Endothelial cell of umbilical vein (primary cell): ENCODE measurements around the gene FGF2. TPM values are rescaled to one million over a fixed set of nuclear protein-coding genes. Genes with fewer than 3 reads are reported as not detected.

Experiments used
- BruUV-seq: library from RNA; stranded (reverse); fragments of 400-500 nt; replicated peaks from 2 replicates; lab custom pipeline; 2021; lab: Mats Ljungman, UMichigan
- CTCF ChIA-PET: fragments of 300-600, 350-600 bp; sonication (Branson Sonifier 250); formaldehyde crosslinking; loops from one replicate; lab custom pipeline; 2021; ENCODE audit warnings: antibody characterized with exemption, inconsistent platforms; lab: Charles Lee
- POLR2A ChIA-PET: fragments of 300-600, 350-600 bp; sonication (Branson Sonifier 250); formaldehyde crosslinking; loops from one replicate; lab custom pipeline; 2021; ENCODE audit warnings: antibody characterized with exemption, inconsistent platforms; lab: Charles Lee
- DNase-seq: peaks from one replicate; pipeline ENCODE4 v3.0.0-alpha.2; 2011; ENCODE audit warnings: low read depth, low spot score
- FAIRE-seq: peaks from 2 replicates; lab custom pipeline; 2011; peaks lifted over from hg19 to GRCh38; lab: Jason Lieb, UNC
- H2AFZ ChIP-seq: 2 replicates; pipeline ENCODE4 v1.6.0; 2012; ENCODE audit warnings: low read depth, low read length, control low read depth, inconsistent platforms
- H3K27ac ChIP-seq: 2 replicates; pipeline ENCODE4 v1.5.1; 2011; ENCODE audit warnings: low read depth, mild to moderate bottlenecking, control low read depth, low read length, moderate library complexity; ENCODE audit not compliant: insufficient read depth
- H3K27me3 ChIP-seq, 2 experiments: 2 replicates each; pipeline versions ENCODE4 v1.6.0 to v1.6.1; 2011; ENCODE audit warnings: low read length in 2 of 2, mixed read lengths in 1 of 2; ENCODE audit not compliant: control insufficient read depth in 2 of 2, insufficient read depth in 2 of 2
- H3K36me3 ChIP-seq, 2 experiments: 2 replicates in 1 of 2; 3 replicates in 1 of 2; pipeline ENCODE4 v1.5.1; 2011; ENCODE audit warnings: low read length in 2 of 2, mild to moderate bottlenecking in 1 of 2, moderate library complexity in 1 of 2; ENCODE audit not compliant: control insufficient read depth in 2 of 2, insufficient read depth in 2 of 2; ENCODE audit errors: extremely low read depth in 1 of 2
- H3K4me1 ChIP-seq: 3 replicates; pipeline ENCODE4 v1.5.1; 2011; ENCODE audit warnings: mild to moderate bottlenecking, low read length; ENCODE audit not compliant: control insufficient read depth, insufficient read depth; ENCODE audit errors: extremely low read depth
- H3K4me2 ChIP-seq: 2 replicates; pipeline ENCODE4 v1.6.1; 2011; ENCODE audit warnings: low read length, control low read depth, mixed read lengths; ENCODE audit not compliant: insufficient read depth
- H3K4me3 ChIP-seq, 3 experiments: fragments of 200-600 bp in 1 of 3; sonication (generic), shearing (Covaris generic) in 1 of 3; replicated peaks in 1 of 3; 2 replicates each; pipeline ENCODE4 v1.5.1; 2011 to 2016; ENCODE audit warnings: control low read depth in 3 of 3, low read length in 3 of 3, mild to moderate bottlenecking in 2 of 3, inconsistent platforms in 1 of 3, low read depth in 1 of 3, moderate library complexity in 1 of 3; ENCODE audit not compliant: insufficient read depth in 1 of 3
- H3K79me2 ChIP-seq: 2 replicates; pipeline ENCODE4 v1.6.0; 2012; ENCODE audit warnings: low read length, inconsistent platforms; ENCODE audit not compliant: control insufficient read depth, insufficient read depth
- H3K9ac ChIP-seq: replicated peaks from 2 replicates; pipeline ENCODE3; 2011; ENCODE audit warnings: low read length, control low read depth; ENCODE audit not compliant: insufficient read depth; ENCODE audit errors: extremely low read depth
- H3K9me1 ChIP-seq: replicated peaks from 3 replicates; pipeline ENCODE4 v1.6.0; 2011; ENCODE audit warnings: mild to moderate bottlenecking, low read length; ENCODE audit not compliant: control insufficient read depth, insufficient read depth; ENCODE audit errors: extremely low read depth
- H3K9me3 ChIP-seq: replicated peaks from 2 replicates; pipeline ENCODE4 v1.5.1; 2012; ENCODE audit warnings: low read length, inconsistent platforms; ENCODE audit not compliant: control insufficient read depth, insufficient read depth
- H4K20me1 ChIP-seq: replicated peaks from 2 replicates; pipeline ENCODE3; 2011; ENCODE audit warnings: mild to moderate bottlenecking, low read length; ENCODE audit not compliant: control insufficient read depth, insufficient read depth; ENCODE audit errors: extremely low read depth
- EZH2 ChIP-seq: IDR thresholded peaks from 2 replicates; pipeline ENCODE4 v1.6.1; 2012; ENCODE audit warnings: borderline replicate concordance, low read depth, mild to moderate bottlenecking, moderate library complexity, low read length, inconsistent platforms; ENCODE audit not compliant: severe bottlenecking
- FOS ChIP-seq: IDR thresholded peaks from 2 replicates; pipeline ENCODE4 v1.6.1; 2011; ENCODE audit warnings: mild to moderate bottlenecking, low read length, moderate library complexity, borderline replicate concordance; ENCODE audit not compliant: insufficient read depth
- GATA2 ChIP-seq: IDR thresholded peaks from 2 replicates; pipeline ENCODE4 v1.7.0; 2011; ENCODE audit warnings: low read depth, mild to moderate bottlenecking, moderate library complexity, mixed read lengths, low read length; ENCODE audit not compliant: insufficient read length, insufficient read depth
- JUN ChIP-seq: IDR thresholded peaks from 2 replicates; pipeline ENCODE4 v1.6.1; 2011; ENCODE audit warnings: borderline replicate concordance, low read depth; ENCODE audit not compliant: insufficient read length, insufficient read depth
- MAX ChIP-seq: IDR thresholded peaks from 2 replicates; pipeline ENCODE4 v1.6.1; 2011; ENCODE audit not compliant: insufficient read depth, insufficient read length
- MYC ChIP-seq: IDR thresholded peaks from one replicate; pipeline ENCODE4 v1.6.1; 2011; ENCODE audit warnings: mild to moderate bottlenecking, low read depth, low read length
- POLR2A ChIP-seq: IDR thresholded peaks from 2 replicates; pipeline ENCODE4 v1.6.1; 2012; ENCODE audit warnings: low read depth, mild to moderate bottlenecking, control low read depth, low read length
- POLR2AphosphoS5 ChIP-seq: IDR thresholded peaks from 2 replicates; pipeline ENCODE4 v1.6.1; 2012; ENCODE audit warnings: low read depth, mild to moderate bottlenecking, control low read depth, low read length, moderate library complexity; ENCODE audit not compliant: insufficient read depth
- dilution Hi-C: fragments of 300-500 bp; cut with MboI; formaldehyde crosslinking; loops from one replicate; pipeline ENCODE4 v1.15.0; 2019; ENCODE audit warnings: low sequenced_read_pairs; ENCODE audit not compliant: extremely low pct_ligation_motif_present
- intact Hi-C: fragments of 100-400 bp; cut with micrococcal nuclease; formaldehyde crosslinking; loops from one replicate; pipeline ENCODE4 v1.10.0; 2022
- polyA plus RNA-seq, 4 experiments: library from polyadenylated mRNA; depleted of rRNA in 3 of 4; stranded (reverse) in 3 of 4; unstranded in 1 of 4; fragments of >200 nt; gene quantifications; 2 replicates each; pipeline versions ENCODE4 v1.2.1 to v1.2.3, GENCODE V29; 2011 to 2012; ENCODE audit warnings: missing spikeins in 1 of 4
- total RNA-seq: library from RNA; stranded (reverse); gene quantifications from 2 replicates; pipeline ENCODE4 v1.2.3, GENCODE V29; 2021
- TF ChIP-seq, protein P1 (sequence below), 2 donors: IDR thresholded peaks; 1 replicate in 1 of 2; 2 replicates in 1 of 2; pipeline ENCODE4 v1.5.1; 2011; ENCODE audit warnings: low read length in 2 of 2, mild to moderate bottlenecking in 2 of 2, moderate library complexity in 2 of 2, control low read depth in 1 of 2, inconsistent platforms in 1 of 2, low read depth in 1 of 2; ENCODE audit not compliant: insufficient read depth in 1 of 2; ENCODE audit errors: extremely low read depth in 1 of 2

Gene FGF2
- total and polyA plus RNA-seq, 2 donors (not counting 3 experiments of a cell fraction or from before 2014, with no cell fraction given): 4.6 to 23.9 TPM

- H3K79me2 ChIP-seq: peaks cover 19% of the 10 kb centered on the region
- BruUV-seq: no TSS peak
- TF ChIP-seq GATA2 (no peak), EZH2 (no peak), JUN (no peak), MAX (no peak), MYC (no peak), FOS (no peak), POLR2A (no peak), POLR2AphosphoS5 (no peak)
- TF ChIP-seq, protein P1, sequence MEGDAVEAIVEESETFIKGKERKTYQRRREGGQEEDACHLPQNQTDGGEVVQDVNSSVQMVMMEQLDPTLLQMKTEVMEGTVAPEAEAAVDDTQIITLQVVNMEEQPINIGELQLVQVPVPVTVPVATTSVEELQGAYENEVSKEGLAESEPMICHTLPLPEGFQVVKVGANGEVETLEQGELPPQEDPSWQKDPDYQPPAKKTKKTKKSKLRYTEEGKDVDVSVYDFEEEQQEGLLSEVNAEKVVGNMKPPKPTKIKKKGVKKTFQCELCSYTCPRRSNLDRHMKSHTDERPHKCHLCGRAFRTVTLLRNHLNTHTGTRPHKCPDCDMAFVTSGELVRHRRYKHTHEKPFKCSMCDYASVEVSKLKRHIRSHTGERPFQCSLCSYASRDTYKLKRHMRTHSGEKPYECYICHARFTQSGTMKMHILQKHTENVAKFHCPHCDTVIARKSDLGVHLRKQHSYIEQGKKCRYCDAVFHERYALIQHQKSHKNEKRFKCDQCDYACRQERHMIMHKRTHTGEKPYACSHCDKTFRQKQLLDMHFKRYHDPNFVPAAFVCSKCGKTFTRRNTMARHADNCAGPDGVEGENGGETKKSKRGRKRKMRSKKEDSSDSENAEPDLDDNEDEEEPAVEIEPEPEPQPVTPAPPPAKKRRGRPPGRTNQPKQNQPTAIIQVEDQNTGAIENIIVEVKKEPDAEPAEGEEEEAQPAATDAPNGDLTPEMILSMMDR (IDR thresholded peaks at IDR 0.05; ENCODE audit: extremely low read depth in 1 of 2, insufficient read depth in 1 of 2, low read depth in 1 of 2, low read length in 2 of 2): no peak
- no peak for FAIRE-seq
- ChIA-PET CTCF (interaction anchor here (1.0 to 3.8 kb wide), 9 partner anchors 9 to 1028 kb away, joined by 3 to 39 read pairs (median 13); partner anchors contain the start of gene BBS12), POLR2A (interaction anchor here (0.5 kb wide), 1 partner anchor 1122 kb away, joined by 3 read pairs; no protein-coding TSS in a partner anchor)
- H3K4me3 ChIP-seq: no peak overlapping the region
- peaks cover 2 to 3% of the 10 kb centered on the region in 2 experiments for H3K36me3 ChIP-seq
- no peak overlapping the region for H3K9ac ChIP-seq
- no peak overlapping the region for H2AFZ ChIP-seq
- H3K9me1 ChIP-seq: no peaks in the 10 kb centered on the region
- H3K9me3 ChIP-seq: no peaks in the 10 kb centered on the region
- H3K27me3 ChIP-seq: no peaks in the 10 kb centered on the region
- H3K4me2 ChIP-seq: no peak overlapping the region
- intact Hi-C loops (no loop called here), dilution Hi-C loops (no loop called here)
- no peak overlapping the region for H3K27ac ChIP-seq
- H4K20me1 ChIP-seq: no peaks in the 10 kb centered on the region
- peaks cover 5% of the 10 kb centered on the region for H3K4me1 ChIP-seq
- DNase-seq: no peak
Measured at GRCh38 chr4:122928930-122929329, 102.3 kb downstream of the FGF2 start.
